Measurements from ENCODE around the gene DMXL2.

DNA sequence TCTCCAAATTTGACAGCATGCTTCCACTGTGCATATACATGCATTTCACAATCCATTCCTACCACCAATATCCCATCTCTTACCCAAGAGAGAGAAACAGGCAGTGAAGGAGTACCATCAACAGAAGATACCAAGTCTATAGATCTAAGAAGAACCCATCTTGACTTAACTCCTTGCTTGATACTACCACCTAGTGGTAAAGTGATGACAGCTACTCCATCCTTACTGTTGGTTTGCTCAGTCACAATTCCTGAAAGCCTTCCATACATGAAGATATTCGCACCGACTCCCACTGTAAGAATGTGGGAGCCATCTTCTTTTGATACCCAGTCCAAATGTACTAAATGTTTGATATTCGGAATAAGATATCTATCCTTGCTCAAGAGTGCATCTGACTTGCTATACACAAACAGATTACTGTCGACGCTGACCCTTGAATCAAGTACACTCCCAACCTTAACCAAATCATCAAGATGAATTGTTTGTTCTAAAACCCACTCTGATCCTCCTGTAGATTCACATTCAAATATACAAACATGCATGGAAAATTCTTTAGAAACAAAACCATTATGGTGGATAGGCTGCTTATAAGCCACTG is 123.1 kb downstream of the DMXL2 start:
- TF ChIP-seq GATA2 (IDR thresholded peaks at IDR 0.05; ENCODE audit: low read depth, low read length) (no peak), GATA3 (IDR thresholded peaks at IDR 0.05; ENCODE audit: low read depth, low read length) (no peak)
